Fibroblast of mammary gland (primary cell): ENCODE data around the gene SLIT2.

Source experiments
- DNase-seq: peaks from one replicate; pipeline ENCODE4 v3.0.0-alpha.2; 2010; ENCODE audit warnings: low read depth
- H3K4me3 ChIP-seq: 2 replicates; pipeline ENCODE4 v1.5.1; 2011; ENCODE audit warnings: low read depth, mild to moderate bottlenecking, low read length, moderate library complexity; ENCODE audit not compliant: control insufficient read depth
- TF ChIP-seq, protein P1 (sequence below): conservative IDR thresholded peaks from 2 replicates; pipeline ENCODE4 v1.5.1; 2011; ENCODE audit warnings: low read depth, low read length, inconsistent platforms; ENCODE audit not compliant: control insufficient read depth, insufficient read depth

SLIT2 gene

DNA sequence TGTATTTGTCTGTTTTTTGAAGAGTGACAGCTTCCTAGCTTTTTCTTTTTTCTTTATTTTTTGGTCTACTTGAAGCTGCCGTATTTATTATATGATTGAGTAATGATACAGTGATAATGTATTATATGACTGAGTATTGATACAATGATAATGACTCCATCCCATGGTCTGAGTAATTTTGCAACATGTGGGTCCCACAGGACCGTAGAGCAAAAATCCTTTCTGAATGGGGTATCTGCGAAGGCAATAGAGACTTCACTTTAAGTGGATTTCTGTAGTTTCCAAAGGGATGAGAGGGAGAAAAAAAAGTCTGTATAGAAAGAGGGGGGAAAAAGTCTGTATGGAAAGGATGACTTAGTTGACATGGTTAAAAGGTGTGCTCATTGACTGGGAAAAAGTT, 41.0 kb downstream of the SLIT2 start:
- no peak for DNase-seq
- H3K4me3 ChIP-seq = no peak overlapping the region
- TF ChIP-seq, protein P1, sequence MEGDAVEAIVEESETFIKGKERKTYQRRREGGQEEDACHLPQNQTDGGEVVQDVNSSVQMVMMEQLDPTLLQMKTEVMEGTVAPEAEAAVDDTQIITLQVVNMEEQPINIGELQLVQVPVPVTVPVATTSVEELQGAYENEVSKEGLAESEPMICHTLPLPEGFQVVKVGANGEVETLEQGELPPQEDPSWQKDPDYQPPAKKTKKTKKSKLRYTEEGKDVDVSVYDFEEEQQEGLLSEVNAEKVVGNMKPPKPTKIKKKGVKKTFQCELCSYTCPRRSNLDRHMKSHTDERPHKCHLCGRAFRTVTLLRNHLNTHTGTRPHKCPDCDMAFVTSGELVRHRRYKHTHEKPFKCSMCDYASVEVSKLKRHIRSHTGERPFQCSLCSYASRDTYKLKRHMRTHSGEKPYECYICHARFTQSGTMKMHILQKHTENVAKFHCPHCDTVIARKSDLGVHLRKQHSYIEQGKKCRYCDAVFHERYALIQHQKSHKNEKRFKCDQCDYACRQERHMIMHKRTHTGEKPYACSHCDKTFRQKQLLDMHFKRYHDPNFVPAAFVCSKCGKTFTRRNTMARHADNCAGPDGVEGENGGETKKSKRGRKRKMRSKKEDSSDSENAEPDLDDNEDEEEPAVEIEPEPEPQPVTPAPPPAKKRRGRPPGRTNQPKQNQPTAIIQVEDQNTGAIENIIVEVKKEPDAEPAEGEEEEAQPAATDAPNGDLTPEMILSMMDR = no peak

DNA sequence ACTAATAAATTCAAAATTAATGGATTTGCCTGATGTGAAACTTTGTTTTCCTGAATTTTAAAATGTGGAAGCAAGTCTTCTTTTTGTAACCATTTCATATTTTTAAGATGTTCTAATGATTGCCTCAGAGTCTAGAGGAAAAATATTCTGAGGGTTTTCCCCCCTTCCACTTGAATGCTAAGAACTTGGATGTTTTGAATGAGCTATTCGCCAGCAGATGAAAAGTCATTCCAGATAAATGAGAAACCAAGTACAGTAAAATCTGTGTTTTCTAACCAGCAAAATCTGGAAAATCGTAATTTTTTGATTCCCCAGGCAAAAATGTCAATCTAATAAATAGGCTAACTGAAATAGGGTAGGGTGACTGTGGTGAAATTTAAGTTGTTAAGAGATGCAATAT, 45.6 kb downstream of the SLIT2 start:
- H3K4me3 ChIP-seq = no peak overlapping the region
- TF ChIP-seq, protein P1 = no peak
- peak; percentile 16 for DNase-seq

DNA sequence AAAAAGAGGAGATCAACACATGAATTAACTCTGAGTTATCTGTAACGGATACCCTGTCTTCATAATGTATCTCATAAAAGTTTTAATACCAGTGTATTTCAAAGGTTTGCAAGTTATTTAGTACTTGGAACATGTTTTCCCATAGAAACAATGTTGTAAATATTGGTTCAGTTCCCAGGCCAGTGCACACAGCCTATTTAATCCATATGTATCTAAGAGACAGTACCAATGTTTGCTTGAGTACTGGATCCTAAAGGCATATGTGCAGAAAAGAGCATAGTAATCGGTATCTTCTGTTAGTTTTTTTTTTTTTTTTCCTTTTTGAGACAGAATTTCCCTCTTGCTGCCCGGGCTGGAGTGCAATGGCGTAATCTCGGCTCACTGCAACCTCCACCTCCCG, 46.1 kb downstream of the SLIT2 start:
- no peak for DNase-seq
- no peak overlapping the region for H3K4me3 ChIP-seq
- TF ChIP-seq, protein P1 = no peak

DNA sequence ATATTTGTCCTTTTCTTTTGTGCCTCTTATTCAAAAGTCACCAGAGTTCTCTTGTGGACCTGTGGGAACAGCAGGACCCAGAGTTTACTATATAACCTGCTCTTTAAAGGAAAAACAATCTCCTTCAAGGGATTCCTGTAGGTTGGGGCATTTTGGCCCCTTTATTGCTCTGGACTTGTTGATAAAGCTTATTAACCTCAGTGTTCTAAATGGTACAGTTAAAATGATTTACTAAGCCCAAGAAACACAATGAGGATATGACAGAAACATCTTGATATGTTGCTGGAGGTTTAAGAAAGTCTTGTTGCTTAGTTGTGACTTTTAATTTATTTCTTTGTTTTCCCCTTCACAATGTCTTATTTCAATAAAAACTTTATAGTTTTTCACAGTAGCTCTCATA, 46.8 kb downstream of the SLIT2 start:
- TF ChIP-seq, protein P1 = no peak
- no peak overlapping the region for H3K4me3 ChIP-seq
- DNase-seq = no peak

GRCh38 chr4:20298986-20299385, 47.3 kb downstream of the SLIT2 start:
- H3K4me3 ChIP-seq = no peak overlapping the region
- TF ChIP-seq, protein P1 = no peak
- peak; percentile 34 for DNase-seq

DNA sequence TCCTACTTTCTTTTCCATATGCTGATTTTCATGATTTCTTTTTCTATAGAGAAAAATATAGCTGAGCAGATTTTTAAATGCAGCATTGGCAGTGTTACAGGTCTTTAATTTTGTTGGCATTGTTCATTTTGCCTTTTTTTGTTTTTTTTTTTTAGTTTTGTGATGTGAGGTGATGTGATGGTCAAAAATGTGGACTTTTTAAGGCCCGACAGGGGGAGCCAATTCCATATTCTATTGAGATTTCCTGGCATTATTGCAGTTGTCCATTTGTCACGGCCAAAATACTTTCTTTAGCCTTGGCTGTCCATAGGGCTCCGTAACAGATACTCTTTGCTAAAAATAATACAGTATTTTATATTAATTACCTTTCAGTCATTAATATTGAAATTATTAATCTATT, 47.8 kb downstream of the SLIT2 start:
- H3K4me3 ChIP-seq = no peak overlapping the region
- TF ChIP-seq, protein P1 = peak; percentile 60
- DNase-seq = peak; percentile 68

DNA sequence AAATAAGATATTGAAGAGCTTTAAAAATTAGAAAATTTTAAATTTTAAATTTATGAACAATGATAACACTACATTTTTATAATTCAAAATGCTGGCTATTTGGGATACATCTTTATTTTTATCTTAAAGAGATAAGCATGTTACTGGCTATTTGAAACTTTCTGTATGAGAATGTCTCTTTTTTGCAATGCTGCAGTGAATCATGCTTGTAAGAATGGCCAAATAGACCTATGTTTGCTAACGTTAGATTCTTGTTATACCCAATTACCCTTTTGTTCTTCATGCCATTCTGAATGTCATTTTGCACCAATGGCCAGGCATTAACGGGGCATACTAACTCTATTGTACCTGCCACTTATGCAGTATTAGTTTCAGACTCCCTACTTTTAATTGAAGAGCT, 49.5 kb downstream of the SLIT2 start:
- no peak for DNase-seq
- no peak overlapping the region for H3K4me3 ChIP-seq
- TF ChIP-seq, protein P1 = no peak
